MM.1S (cell line): ENCODE measurements around the gene STARD9.
A peak's percentile ranks its signal among the peaks of the same experiment; 100 is the strongest.

ENCODE experiments used
- DNase-seq: peaks from one replicate; pipeline ENCODE4 v3.0.0-alpha.2; 2015
- H2AFZ ChIP-seq: fragments of 300-600 bp; sonication (generic); 2 replicates; pipeline ENCODE4 v1.6.0; 2016; ENCODE audit warnings: antibody characterized with exemption, low read length
- H3F3A ChIP-seq: fragments of 300-600 bp; sonication (generic); 2 replicates; pipeline ENCODE4 v1.6.1; 2016; ENCODE audit warnings: mild to moderate bottlenecking, antibody characterized with exemption, low read length, moderate library complexity, mixed read lengths; ENCODE audit not compliant: insufficient read depth
- H3K27ac ChIP-seq: fragments of 300-600 bp; sonication (generic); 2 replicates; pipeline ENCODE4 v1.5.1; 2016; ENCODE audit warnings: mild to moderate bottlenecking, low read length
- H3K27me3 ChIP-seq: fragments of 300-600 bp; sonication (generic); replicated peaks from 2 replicates; pipeline ENCODE4 v1.6.0; 2016; ENCODE audit warnings: low read length; ENCODE audit not compliant: insufficient read depth
- H3K36me3 ChIP-seq: fragments of 300-600 bp; sonication (generic); replicated peaks from 2 replicates; pipeline ENCODE4 v1.6.1; 2016; ENCODE audit warnings: mild to moderate bottlenecking, low read length, mixed read lengths; ENCODE audit not compliant: insufficient read depth
- H3K4me1 ChIP-seq: fragments of 300-600 bp; sonication (generic); 2 replicates; pipeline ENCODE4 v1.6.1; 2016; ENCODE audit warnings: low read length, mixed read lengths
- H3K4me2 ChIP-seq: fragments of 300-600 bp; sonication (generic); 2 replicates; pipeline ENCODE4 v1.6.0; 2016; ENCODE audit warnings: low read depth, low read length
- H3K4me3 ChIP-seq: fragments of 300-600 bp; sonication (generic); 2 replicates; pipeline ENCODE4 v1.5.1; 2016; ENCODE audit warnings: low read length, mixed read lengths
- H3K79me2 ChIP-seq: fragments of 300-600 bp; sonication (generic); 2 replicates; pipeline ENCODE4 v1.6.1; 2016; ENCODE audit warnings: mixed run types, low read length, mixed read lengths
- H3K9ac ChIP-seq: fragments of 300-600 bp; sonication (generic); 2 replicates; pipeline ENCODE4 v1.6.1; 2016; ENCODE audit warnings: low read length, mixed read lengths
- H3K9me2 ChIP-seq: fragments of 300-600 bp; sonication (generic); replicated peaks from 2 replicates; pipeline ENCODE4 v1.6.1; 2016; ENCODE audit warnings: mild to moderate bottlenecking, low read length, mixed read lengths; ENCODE audit not compliant: insufficient read depth
- H3K9me3 ChIP-seq: fragments of 300-600 bp; sonication (generic); replicated peaks from 2 replicates; pipeline ENCODE4 v1.6.1; 2016; ENCODE audit warnings: mild to moderate bottlenecking, low read length, mixed read lengths; ENCODE audit not compliant: insufficient read depth
- H4K20me1 ChIP-seq: fragments of 300-600 bp; sonication (generic); 2 replicates; pipeline ENCODE4 v1.6.1; 2016; ENCODE audit warnings: mild to moderate bottlenecking, low read length, moderate library complexity, mixed read lengths; ENCODE audit not compliant: insufficient read depth
- EZH2 ChIP-seq: fragments of 300-600 bp; sonication (generic); optimal IDR thresholded peaks from 2 replicates; pipeline ENCODE3; 2017; ENCODE audit warnings: low read depth, mild to moderate bottlenecking, antibody characterized with exemption, low read length, mixed read lengths
- EZH2phosphoT487 ChIP-seq: fragments of 300-600 bp; sonication (generic); IDR thresholded peaks from 2 replicates; pipeline ENCODE4 v1.6.1; 2018; ENCODE audit warnings: antibody characterized with exemption, low read length
- TF ChIP-seq, protein P1 (sequence below): fragments of 300-600 bp; sonication (generic); IDR thresholded peaks from 2 replicates; pipeline ENCODE4 v1.5.1; 2016; ENCODE audit warnings: antibody characterized with exemption, low read length, mixed read lengths

STARD9 gene

DNA sequence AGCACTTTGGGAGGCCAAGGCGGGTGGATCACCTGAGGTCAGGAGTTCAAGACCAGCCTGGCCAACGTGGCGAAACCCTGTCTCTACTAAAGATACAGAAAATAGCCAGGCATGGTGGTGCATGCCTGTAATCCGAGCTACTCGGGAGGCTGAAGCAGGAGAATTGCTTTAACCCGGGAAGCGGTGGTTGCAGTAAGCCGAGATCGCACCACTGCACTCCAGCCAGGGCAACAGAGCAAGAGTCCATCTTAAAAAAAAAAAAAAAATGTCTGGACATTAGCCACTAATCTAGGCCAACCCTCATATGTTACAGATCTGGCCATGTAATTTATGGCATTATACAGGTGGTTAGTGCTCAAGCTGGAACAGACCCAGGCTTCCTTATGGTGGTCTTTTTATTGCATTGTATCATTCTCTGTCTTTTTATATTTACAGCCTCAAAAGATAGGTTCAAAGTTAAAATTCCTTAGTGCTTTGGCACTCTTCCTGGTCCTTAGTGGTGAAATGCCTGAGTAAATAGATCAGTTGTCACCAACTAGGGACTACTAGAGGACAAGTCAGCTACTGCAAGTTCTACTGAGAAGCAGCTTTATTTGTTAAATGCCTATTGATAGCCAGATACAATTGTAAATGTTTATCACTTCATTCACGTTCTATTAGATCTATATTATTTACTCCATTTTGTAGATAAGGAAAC, 16.0 kb downstream of the STARD9 start:
- no peak for TF ChIP-seq EZH2
- TF ChIP-seq, protein P1, sequence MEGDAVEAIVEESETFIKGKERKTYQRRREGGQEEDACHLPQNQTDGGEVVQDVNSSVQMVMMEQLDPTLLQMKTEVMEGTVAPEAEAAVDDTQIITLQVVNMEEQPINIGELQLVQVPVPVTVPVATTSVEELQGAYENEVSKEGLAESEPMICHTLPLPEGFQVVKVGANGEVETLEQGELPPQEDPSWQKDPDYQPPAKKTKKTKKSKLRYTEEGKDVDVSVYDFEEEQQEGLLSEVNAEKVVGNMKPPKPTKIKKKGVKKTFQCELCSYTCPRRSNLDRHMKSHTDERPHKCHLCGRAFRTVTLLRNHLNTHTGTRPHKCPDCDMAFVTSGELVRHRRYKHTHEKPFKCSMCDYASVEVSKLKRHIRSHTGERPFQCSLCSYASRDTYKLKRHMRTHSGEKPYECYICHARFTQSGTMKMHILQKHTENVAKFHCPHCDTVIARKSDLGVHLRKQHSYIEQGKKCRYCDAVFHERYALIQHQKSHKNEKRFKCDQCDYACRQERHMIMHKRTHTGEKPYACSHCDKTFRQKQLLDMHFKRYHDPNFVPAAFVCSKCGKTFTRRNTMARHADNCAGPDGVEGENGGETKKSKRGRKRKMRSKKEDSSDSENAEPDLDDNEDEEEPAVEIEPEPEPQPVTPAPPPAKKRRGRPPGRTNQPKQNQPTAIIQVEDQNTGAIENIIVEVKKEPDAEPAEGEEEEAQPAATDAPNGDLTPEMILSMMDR: peak; percentile 46
- no peaks in the 10 kb centered on the region for H3F3A ChIP-seq
- H3K79me2 ChIP-seq: peaks cover 42% of the 10 kb centered on the region
- H3K27ac ChIP-seq: no peak overlapping the region
- H4K20me1 ChIP-seq: no peaks in the 10 kb centered on the region
- no peak overlapping the region for H3K4me3 ChIP-seq
- H3K27me3 ChIP-seq: no peaks in the 10 kb centered on the region
- H3K4me1 ChIP-seq: no peaks in the 10 kb centered on the region
- H3K4me2 ChIP-seq: no peak overlapping the region
- no peak for DNase-seq
- H3K9me2 ChIP-seq: no peaks in the 10 kb centered on the region
- no peak overlapping the region for H2AFZ ChIP-seq
- H3K36me3 ChIP-seq: no peaks in the 10 kb centered on the region; the same call in 1 of the 2 replicates
- no peak overlapping the region for H3K9ac ChIP-seq
- no peaks in the 10 kb centered on the region for H3K9me3 ChIP-seq

DNA sequence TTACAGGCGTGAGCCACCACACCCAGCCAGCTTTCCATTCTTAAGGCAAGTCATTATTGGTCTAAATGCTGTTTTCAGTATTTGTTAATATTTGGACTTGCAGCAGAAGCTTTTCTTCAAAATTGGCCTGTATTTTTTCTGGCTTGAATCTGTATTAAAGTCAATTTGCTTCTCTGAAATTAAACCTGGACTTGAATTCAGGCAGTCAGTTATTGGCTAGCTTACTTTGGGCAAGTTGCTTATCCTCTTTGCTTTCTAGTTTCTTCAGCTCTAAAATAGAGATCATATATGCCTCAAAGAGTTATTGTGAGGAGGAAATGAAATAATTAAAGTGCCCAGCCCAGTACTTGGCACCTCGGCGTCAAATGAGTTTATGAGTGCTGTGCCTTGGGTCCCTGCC, 17.3 kb downstream of the STARD9 start:
- H2AFZ ChIP-seq: no peak overlapping the region
- no peaks in the 10 kb centered on the region for H3K4me1 ChIP-seq
- no peak overlapping the region for H3K27ac ChIP-seq
- H3K36me3 ChIP-seq: no peaks in the 10 kb centered on the region; the same call in 1 of the 2 replicates
- peaks cover 52% of the 10 kb centered on the region for H3K79me2 ChIP-seq
- H3K9me3 ChIP-seq: no peaks in the 10 kb centered on the region
- no peaks in the 10 kb centered on the region for H3K27me3 ChIP-seq
- TF ChIP-seq EZH2phosphoT487 (no peak), EZH2 (no peak)
- TF ChIP-seq, protein P1: no peak
- no peak overlapping the region for H3K4me2 ChIP-seq
- DNase-seq: no peak
- H3K4me3 ChIP-seq: no peak overlapping the region
- H4K20me1 ChIP-seq: no peaks in the 10 kb centered on the region
- no peaks in the 10 kb centered on the region for H3K9me2 ChIP-seq
- no peak overlapping the region for H3K9ac ChIP-seq
- no peaks in the 10 kb centered on the region for H3F3A ChIP-seq

DNA sequence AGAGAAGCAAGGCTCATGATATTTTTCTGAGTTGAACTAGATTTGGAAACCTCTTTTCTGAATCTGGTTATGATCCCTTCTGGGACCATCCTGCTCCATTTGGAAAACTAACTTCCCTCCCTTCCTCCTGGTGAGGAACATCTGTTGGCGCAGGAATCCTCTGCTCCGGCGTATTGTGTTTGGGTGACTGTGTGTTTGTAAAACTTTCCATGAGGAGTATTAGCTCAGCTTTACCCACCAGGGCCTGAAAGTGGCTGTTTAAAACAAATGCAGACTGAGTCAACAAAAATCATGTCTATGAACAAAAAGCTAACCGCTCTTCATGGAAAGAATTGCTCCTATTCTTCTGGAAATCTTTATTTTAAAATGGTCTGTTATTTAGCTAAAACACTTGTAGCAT, 17.7 kb downstream of the STARD9 start:
- no peaks in the 10 kb centered on the region for H3K4me1 ChIP-seq
- peaks cover 48% of the 10 kb centered on the region for H3K79me2 ChIP-seq
- H4K20me1 ChIP-seq: no peaks in the 10 kb centered on the region
- H3K9ac ChIP-seq: no peak overlapping the region
- no peak overlapping the region for H3K4me2 ChIP-seq
- DNase-seq: no peak
- TF ChIP-seq EZH2 (no peak), EZH2phosphoT487 (no peak)
- TF ChIP-seq, protein P1: no peak
- H3K27ac ChIP-seq: no peak overlapping the region
- H3K27me3 ChIP-seq: no peaks in the 10 kb centered on the region
- H3K4me3 ChIP-seq: no peak overlapping the region
- H3K9me3 ChIP-seq: no peaks in the 10 kb centered on the region
- no peak overlapping the region for H2AFZ ChIP-seq
- H3F3A ChIP-seq: no peaks in the 10 kb centered on the region
- H3K36me3 ChIP-seq: no peaks in the 10 kb centered on the region; the same call in 1 of the 2 replicates
- no peaks in the 10 kb centered on the region for H3K9me2 ChIP-seq
